Endothelial cell of umbilical vein (primary cell): ENCODE results near the gene SERPINB6. TPM values are rescaled to one million over a fixed set of nuclear protein-coding genes. Genes with fewer than 3 reads are reported as not detected.
"Not testable (repeated sequence)": the region's sequence is repeated elsewhere in the genome, so short reads cannot be mapped to it uniquely, and the experiment has no call there.

ENCODE experiments used
- BruUV-seq: library from RNA; stranded (reverse); fragments of 400-500 nt; replicated peaks from 2 replicates; lab custom pipeline; 2021; lab: Mats Ljungman, UMichigan
- CTCF ChIA-PET: fragments of 300-600, 350-600 bp; sonication (Branson Sonifier 250); formaldehyde crosslinking; loops from one replicate; lab custom pipeline; 2021; ENCODE audit warnings: antibody characterized with exemption, inconsistent platforms; lab: Charles Lee
- POLR2A ChIA-PET: fragments of 300-600, 350-600 bp; sonication (Branson Sonifier 250); formaldehyde crosslinking; loops from one replicate; lab custom pipeline; 2021; ENCODE audit warnings: antibody characterized with exemption, inconsistent platforms; lab: Charles Lee
- DNase-seq: peaks from one replicate; pipeline ENCODE4 v3.0.0-alpha.2; 2011; ENCODE audit warnings: low read depth, low spot score
- FAIRE-seq: peaks from 2 replicates; lab custom pipeline; 2011; peaks lifted over from hg19 to GRCh38; lab: Jason Lieb, UNC
- H2AFZ ChIP-seq: 2 replicates; pipeline ENCODE4 v1.6.0; 2012; ENCODE audit warnings: low read depth, low read length, control low read depth, inconsistent platforms
- H3K27ac ChIP-seq: 2 replicates; pipeline ENCODE4 v1.5.1; 2011; ENCODE audit warnings: low read depth, mild to moderate bottlenecking, control low read depth, low read length, moderate library complexity; ENCODE audit not compliant: insufficient read depth
- H3K27me3 ChIP-seq, 2 experiments: 2 replicates each; pipeline versions ENCODE4 v1.6.0 to v1.6.1; 2011; ENCODE audit warnings: low read length in 2 of 2, mixed read lengths in 1 of 2; ENCODE audit not compliant: control insufficient read depth in 2 of 2, insufficient read depth in 2 of 2
- H3K36me3 ChIP-seq, 2 experiments: 2 replicates in 1 of 2; 3 replicates in 1 of 2; pipeline ENCODE4 v1.5.1; 2011; ENCODE audit warnings: low read length in 2 of 2, mild to moderate bottlenecking in 1 of 2, moderate library complexity in 1 of 2; ENCODE audit not compliant: control insufficient read depth in 2 of 2, insufficient read depth in 2 of 2; ENCODE audit errors: extremely low read depth in 1 of 2
- H3K4me1 ChIP-seq: 3 replicates; pipeline ENCODE4 v1.5.1; 2011; ENCODE audit warnings: mild to moderate bottlenecking, low read length; ENCODE audit not compliant: control insufficient read depth, insufficient read depth; ENCODE audit errors: extremely low read depth
- H3K4me2 ChIP-seq: 2 replicates; pipeline ENCODE4 v1.6.1; 2011; ENCODE audit warnings: low read length, control low read depth, mixed read lengths; ENCODE audit not compliant: insufficient read depth
- H3K4me3 ChIP-seq, 3 experiments: fragments of 200-600 bp in 1 of 3; sonication (generic), shearing (Covaris generic) in 1 of 3; replicated peaks in 1 of 3; 2 replicates each; pipeline ENCODE4 v1.5.1; 2011 to 2016; ENCODE audit warnings: control low read depth in 3 of 3, low read length in 3 of 3, mild to moderate bottlenecking in 2 of 3, inconsistent platforms in 1 of 3, low read depth in 1 of 3, moderate library complexity in 1 of 3; ENCODE audit not compliant: insufficient read depth in 1 of 3
- H3K79me2 ChIP-seq: 2 replicates; pipeline ENCODE4 v1.6.0; 2012; ENCODE audit warnings: low read length, inconsistent platforms; ENCODE audit not compliant: control insufficient read depth, insufficient read depth
- H3K9ac ChIP-seq: replicated peaks from 2 replicates; pipeline ENCODE3; 2011; ENCODE audit warnings: low read length, control low read depth; ENCODE audit not compliant: insufficient read depth; ENCODE audit errors: extremely low read depth
- H3K9me1 ChIP-seq: replicated peaks from 3 replicates; pipeline ENCODE4 v1.6.0; 2011; ENCODE audit warnings: mild to moderate bottlenecking, low read length; ENCODE audit not compliant: control insufficient read depth, insufficient read depth; ENCODE audit errors: extremely low read depth
- H3K9me3 ChIP-seq: replicated peaks from 2 replicates; pipeline ENCODE4 v1.5.1; 2012; ENCODE audit warnings: low read length, inconsistent platforms; ENCODE audit not compliant: control insufficient read depth, insufficient read depth
- H4K20me1 ChIP-seq: replicated peaks from 2 replicates; pipeline ENCODE3; 2011; ENCODE audit warnings: mild to moderate bottlenecking, low read length; ENCODE audit not compliant: control insufficient read depth, insufficient read depth; ENCODE audit errors: extremely low read depth
- CTCF ChIP-seq, 2 donors: IDR thresholded peaks; 1 replicate in 1 of 2; 2 replicates in 1 of 2; pipeline ENCODE4 v1.5.1; 2011; ENCODE audit warnings: low read length in 2 of 2, mild to moderate bottlenecking in 2 of 2, moderate library complexity in 2 of 2, control low read depth in 1 of 2, inconsistent platforms in 1 of 2, low read depth in 1 of 2; ENCODE audit not compliant: insufficient read depth in 1 of 2; ENCODE audit errors: extremely low read depth in 1 of 2
- EZH2 ChIP-seq: IDR thresholded peaks from 2 replicates; pipeline ENCODE4 v1.6.1; 2012; ENCODE audit warnings: borderline replicate concordance, low read depth, mild to moderate bottlenecking, moderate library complexity, low read length, inconsistent platforms; ENCODE audit not compliant: severe bottlenecking
- FOS ChIP-seq: IDR thresholded peaks from 2 replicates; pipeline ENCODE4 v1.6.1; 2011; ENCODE audit warnings: mild to moderate bottlenecking, low read length, moderate library complexity, borderline replicate concordance; ENCODE audit not compliant: insufficient read depth
- GATA2 ChIP-seq: IDR thresholded peaks from 2 replicates; pipeline ENCODE4 v1.7.0; 2011; ENCODE audit warnings: low read depth, mild to moderate bottlenecking, moderate library complexity, mixed read lengths, low read length; ENCODE audit not compliant: insufficient read length, insufficient read depth
- JUN ChIP-seq: IDR thresholded peaks from 2 replicates; pipeline ENCODE4 v1.6.1; 2011; ENCODE audit warnings: borderline replicate concordance, low read depth; ENCODE audit not compliant: insufficient read length, insufficient read depth
- MAX ChIP-seq: IDR thresholded peaks from 2 replicates; pipeline ENCODE4 v1.6.1; 2011; ENCODE audit not compliant: insufficient read depth, insufficient read length
- MYC ChIP-seq: IDR thresholded peaks from one replicate; pipeline ENCODE4 v1.6.1; 2011; ENCODE audit warnings: mild to moderate bottlenecking, low read depth, low read length
- POLR2A ChIP-seq: IDR thresholded peaks from 2 replicates; pipeline ENCODE4 v1.6.1; 2012; ENCODE audit warnings: low read depth, mild to moderate bottlenecking, control low read depth, low read length
- POLR2AphosphoS5 ChIP-seq: IDR thresholded peaks from 2 replicates; pipeline ENCODE4 v1.6.1; 2012; ENCODE audit warnings: low read depth, mild to moderate bottlenecking, control low read depth, low read length, moderate library complexity; ENCODE audit not compliant: insufficient read depth
- dilution Hi-C: fragments of 300-500 bp; cut with MboI; formaldehyde crosslinking; loops from one replicate; pipeline ENCODE4 v1.15.0; 2019; ENCODE audit warnings: low sequenced_read_pairs; ENCODE audit not compliant: extremely low pct_ligation_motif_present
- intact Hi-C: fragments of 100-400 bp; cut with micrococcal nuclease; formaldehyde crosslinking; loops from one replicate; pipeline ENCODE4 v1.10.0; 2022
- polyA plus RNA-seq, 4 experiments: library from polyadenylated mRNA; depleted of rRNA in 3 of 4; stranded (reverse) in 3 of 4; unstranded in 1 of 4; fragments of >200 nt; gene quantifications; 2 replicates each; pipeline versions ENCODE4 v1.2.1 to v1.2.3, GENCODE V29; 2011 to 2012; ENCODE audit warnings: missing spikeins in 1 of 4
- total RNA-seq: library from RNA; stranded (reverse); gene quantifications from 2 replicates; pipeline ENCODE4 v1.2.3, GENCODE V29; 2021

The SERPINB6 gene
- total and polyA plus RNA-seq, 2 donors (not counting 3 experiments of a cell fraction or from before 2014, with no cell fraction given), result 145 to 151 TPM

- peaks cover 14% of the 10 kb centered on the region for H3K4me1 ChIP-seq
- H3K36me3 ChIP-seq, result no peaks in the 10 kb centered on the region
- H3K9me1 ChIP-seq, result no peaks in the 10 kb centered on the region
- H3K79me2 ChIP-seq, result peaks cover 5% of the 10 kb centered on the region
- H2AFZ ChIP-seq, result no peak overlapping the region
- H3K4me3 ChIP-seq, result no peak overlapping the region
- dilution Hi-C loops (no loop called here), intact Hi-C loops (no loop called here)
- H3K4me2 ChIP-seq, result no peak overlapping the region
- H3K27ac ChIP-seq, result no peak overlapping the region
- no peaks in the 10 kb centered on the region for H4K20me1 ChIP-seq
- H3K27me3 ChIP-seq, result no peaks in the 10 kb centered on the region
- POLR2A ChIA-PET, result interaction anchor here (0.7 kb wide), 1 partner anchor 17 kb away, joined by 3 read pairs; no protein-coding TSS in a partner anchor
- no peak for DNase-seq
- no peak for FAIRE-seq
- TF ChIP-seq JUN (no peak), GATA2 (no peak), POLR2A (no peak), MAX (no peak), EZH2 (no peak), POLR2AphosphoS5 (no peak), MYC (no peak), CTCF (IDR thresholded peaks at IDR 0.05; ENCODE audit: extremely low read depth in 1 of 2, insufficient read depth in 1 of 2, low read depth in 1 of 2, low read length in 2 of 2) (no peak), FOS (no peak)
- no TSS peak for BruUV-seq
- H3K9ac ChIP-seq, result no peak overlapping the region
- no peaks in the 10 kb centered on the region for H3K9me3 ChIP-seq
- CTCF ChIA-PET, result interaction anchor here (5.7 kb wide), 1 partner anchor 21 kb away, joined by 35 read pairs; no protein-coding TSS in a partner anchor
These were observed 2.3 kb upstream of the SERPINB6 start for GRCh38 chr6:2973676-2974075.

GRCh38 chr6:2973180-2973579 is 1.8 kb upstream of the SERPINB6 start:
- CTCF ChIA-PET, result interaction anchor here (5.7 kb wide), 1 partner anchor 21 kb away, joined by 35 read pairs; no protein-coding TSS in a partner anchor
- dilution Hi-C loops, H3K4me3 ChIP-seq, H3K27ac ChIP-seq, H2AFZ ChIP-seq, H3K27me3 ChIP-seq, H3K79me2 ChIP-seq, H3K9me1 ChIP-seq, H3K36me3 ChIP-seq, BruUV-seq, FAIRE-seq, DNase-seq, intact Hi-C loops, H3K9me3 ChIP-seq, H3K4me2 ChIP-seq, H3K9ac ChIP-seq, H4K20me1 ChIP-seq: not testable (repeated sequence)
- peaks cover 14% of the 10 kb centered on the region for H3K4me1 ChIP-seq
- POLR2A ChIA-PET, result interaction anchor here (0.7 kb wide), 1 partner anchor 17 kb away, joined by 3 read pairs; no protein-coding TSS in a partner anchor

- Histone ChIP-seq H3K79me2 (peaks cover 14% of the 10 kb centered on the region), H3K4me1 (peaks cover 14% of the 10 kb centered on the region)
- DNase-seq, H3K9me3 ChIP-seq, H3K9ac ChIP-seq, POLR2A ChIA-PET, H3K27ac ChIP-seq, H4K20me1 ChIP-seq, intact Hi-C loops, FAIRE-seq, H3K4me2 ChIP-seq, H3K27me3 ChIP-seq, H3K36me3 ChIP-seq, H3K4me3 ChIP-seq, H2AFZ ChIP-seq, H3K9me1 ChIP-seq, BruUV-seq, dilution Hi-C loops: not testable (repeated sequence)
- CTCF ChIA-PET, result interaction anchor here (0.6 to 1.3 kb wide), 2 partner anchors 15 to 16 kb away, joined by 3 to 11 read pairs; no protein-coding TSS in a partner anchor
These were observed 1.3 kb upstream of the SERPINB6 start for GRCh38 chr6:2972685-2973084.
